Esophagus squamous epithelium (tissue), 5 donors: Measurements from ENCODE around the gene KIF26B. TPM values are rescaled to one million over a fixed set of nuclear protein-coding genes. Genes with fewer than 3 reads are reported as not detected.

ENCODE experiments used
- DNase-seq: peaks from one replicate; lab custom pipeline; 2025; lab: John Stamatoyannopoulos, UW
- H3K27ac ChIP-seq, 4 donors: fragments of 200-600 bp; sonication (generic); one replicate each; pipeline ENCODE4 v1.5.1; 2016 to 2019; ENCODE audit warnings: mild to moderate bottlenecking in 1 of 4
- H3K27me3 ChIP-seq, 4 donors: fragments of 200-600 bp; sonication (generic); 1 replicate in 3 of 4; 2 replicates in 1 of 4; pipeline versions ENCODE4 v1.5.1 to v1.6.0; 2017 to 2021; ENCODE audit warnings: antibody characterized with exemption in 1 of 4
- H3K36me3 ChIP-seq, 3 donors: fragments of 200-600 bp; sonication (generic); one replicate each; pipeline ENCODE4 v1.5.1; 2016 to 2019
- H3K4me1 ChIP-seq, 3 donors: fragments of 200-600 bp; sonication (generic); one replicate each; pipeline ENCODE4 v1.5.1; 2017 to 2019
- H3K4me3 ChIP-seq, 4 donors: fragments of 200-600 bp; sonication (generic); 1 replicate in 3 of 4; 2 replicates in 1 of 4; pipeline ENCODE4 v1.5.1; 2016 to 2019; ENCODE audit warnings: mild to moderate bottlenecking in 2 of 4, moderate library complexity in 1 of 4
- H3K9me3 ChIP-seq, 3 donors: fragments of 200-600 bp; sonication (generic); one replicate each; pipeline ENCODE4 v1.5.1; 2016 to 2019
- POLR2A ChIP-seq, 4 donors: fragments of 450-650 bp; IDR thresholded peaks; one replicate each; pipeline ENCODE4 v1.6.1; 2017; ENCODE audit warnings: antibody characterized with exemption in 4 of 4, mild to moderate bottlenecking in 4 of 4, moderate library complexity in 3 of 4
- WGBS, 2 donors: methylation state at CpG; one replicate each; pipeline ENCODE4 v1.1.5; 2018; 5-methylcytosine and 5-hydroxymethylcytosine counted together
- intact Hi-C: fragments of 100-400 bp; cut with DNase I; formaldehyde crosslinking; loops from one replicate; pipeline ENCODE4 v1.15.0; 2022
- total RNA-seq, 4 donors: library from RNA; depleted of rRNA; stranded (reverse); fragments of >200 nt; gene quantifications; one replicate each; pipeline ENCODE4 v1.1.0, GENCODE V29; 2016
- TF ChIP-seq, protein P1 (sequence below), 6 experiments: fragments of 450-650 bp in 4 of 6; fragments of 200-600 bp in 2 of 6; sonication (generic) in 2 of 6; IDR thresholded peaks; one replicate each; pipeline ENCODE4 v1.5.1; 2016 to 2019; ENCODE audit warnings: antibody characterized with exemption in 6 of 6, mild to moderate bottlenecking in 4 of 6, moderate library complexity in 4 of 6
- donor health status: DM: yes; HTN: yes; CAD: no.

The KIF26B gene
- total RNA-seq, 4 donors from 2014 or later: 0.23 to 2.7 (median 1.0) TPM

DNA sequence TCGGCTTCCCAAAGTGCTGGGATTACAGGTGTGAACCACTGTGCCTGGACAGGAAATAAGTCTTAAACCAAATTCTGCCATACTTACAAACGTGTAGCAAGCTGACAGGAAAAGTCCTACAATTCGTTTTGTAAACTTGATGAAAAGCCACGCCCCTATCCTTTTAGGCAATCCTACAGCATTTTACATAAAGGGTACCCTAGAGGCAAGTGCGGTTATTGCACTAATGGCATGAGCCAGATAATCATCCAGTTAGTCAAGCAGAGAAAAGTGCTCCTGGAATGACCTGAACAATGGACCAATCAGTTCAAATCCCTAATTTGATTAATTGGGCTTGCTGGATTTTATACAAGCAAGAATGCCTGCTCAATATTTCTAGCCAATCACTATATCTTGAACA lies 338.2 kb downstream of the KIF26B start:
- Histone ChIP-seq H3K4me3 (no peak overlapping the region), H3K36me3 (no peaks in the 10 kb centered on the region), H3K4me1 (peaks cover 0 to 15% (median 3%) of the 10 kb centered on the region in 3 donors), H3K27ac (no peak overlapping the region), H3K27me3 (no peaks in the 10 kb centered on the region), H3K9me3 (no peaks in the 10 kb centered on the region)
- intact Hi-C loops: no loop called here
- TF ChIP-seq, protein P1, sequence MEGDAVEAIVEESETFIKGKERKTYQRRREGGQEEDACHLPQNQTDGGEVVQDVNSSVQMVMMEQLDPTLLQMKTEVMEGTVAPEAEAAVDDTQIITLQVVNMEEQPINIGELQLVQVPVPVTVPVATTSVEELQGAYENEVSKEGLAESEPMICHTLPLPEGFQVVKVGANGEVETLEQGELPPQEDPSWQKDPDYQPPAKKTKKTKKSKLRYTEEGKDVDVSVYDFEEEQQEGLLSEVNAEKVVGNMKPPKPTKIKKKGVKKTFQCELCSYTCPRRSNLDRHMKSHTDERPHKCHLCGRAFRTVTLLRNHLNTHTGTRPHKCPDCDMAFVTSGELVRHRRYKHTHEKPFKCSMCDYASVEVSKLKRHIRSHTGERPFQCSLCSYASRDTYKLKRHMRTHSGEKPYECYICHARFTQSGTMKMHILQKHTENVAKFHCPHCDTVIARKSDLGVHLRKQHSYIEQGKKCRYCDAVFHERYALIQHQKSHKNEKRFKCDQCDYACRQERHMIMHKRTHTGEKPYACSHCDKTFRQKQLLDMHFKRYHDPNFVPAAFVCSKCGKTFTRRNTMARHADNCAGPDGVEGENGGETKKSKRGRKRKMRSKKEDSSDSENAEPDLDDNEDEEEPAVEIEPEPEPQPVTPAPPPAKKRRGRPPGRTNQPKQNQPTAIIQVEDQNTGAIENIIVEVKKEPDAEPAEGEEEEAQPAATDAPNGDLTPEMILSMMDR (IDR thresholded peaks at IDR 0.05): peak in 2 of 6 experiments; percentile 10 to 32
- TF ChIP-seq POLR2A (IDR thresholded peaks at IDR 0.05): no peak
- 49 to 69% methylated on average over 5 of the region's 5 CpGs for WGBS, 2 donors
- no peak for DNase-seq

DNA sequence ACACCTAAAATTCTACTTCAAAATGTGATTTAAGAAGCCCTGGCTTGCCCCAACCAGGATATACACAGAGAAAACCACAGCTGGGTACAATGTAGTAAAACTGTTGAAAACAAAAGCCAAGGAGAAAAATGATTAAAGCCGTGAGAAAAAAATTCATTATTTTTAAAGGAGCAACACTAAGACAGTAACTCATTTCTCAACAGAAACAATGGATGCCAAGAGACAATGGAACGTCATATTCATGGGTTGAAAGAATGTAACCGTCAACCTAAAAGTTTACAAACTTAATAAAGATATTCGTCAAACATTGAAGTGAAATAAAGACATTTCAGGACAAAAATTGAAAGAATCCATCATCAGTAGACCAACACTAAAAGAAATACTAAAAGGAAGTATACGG lies 340.9 kb downstream of the KIF26B start:
- Histone ChIP-seq H3K9me3 (no peaks in the 10 kb centered on the region), H3K4me1 (peaks cover 0 to 11% (median 0%) of the 10 kb centered on the region in 3 donors), H3K36me3 (no peaks in the 10 kb centered on the region), H3K4me3 (no peak overlapping the region), H3K27ac (no peak overlapping the region), H3K27me3 (no peaks in the 10 kb centered on the region)
- TF ChIP-seq POLR2A (IDR thresholded peaks at IDR 0.05): no peak
- TF ChIP-seq, protein P1 (IDR thresholded peaks at IDR 0.05): no peak
- intact Hi-C loops: no loop called here
- DNase-seq: no peak
- WGBS, 2 donors: 80 to 81% methylated on average over 5 of the region's 5 CpGs

DNA sequence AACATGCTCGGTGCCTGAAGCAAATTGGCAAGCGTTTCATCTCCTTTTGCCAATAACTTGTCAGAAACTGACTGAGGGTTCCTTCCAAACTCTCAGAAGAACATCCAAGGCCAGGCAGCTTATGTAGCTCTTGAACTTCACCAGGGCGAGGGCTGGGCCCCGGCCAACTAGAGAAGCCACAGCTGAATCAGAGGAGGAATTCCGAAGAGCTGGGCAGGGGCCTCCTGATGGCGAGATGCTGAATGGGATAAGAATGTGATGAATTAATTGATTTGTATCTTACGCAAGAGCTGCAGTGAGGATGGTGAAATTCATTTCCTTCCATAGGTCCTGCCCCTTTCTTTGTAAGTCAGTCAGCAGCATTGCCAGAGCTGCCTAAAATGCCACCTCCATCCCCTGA lies 345.8 kb downstream of the KIF26B start:
- H3K9me3 ChIP-seq: no peaks in the 10 kb centered on the region
- H3K4me1 ChIP-seq: peaks cover 0 to 17% (median 0%) of the 10 kb centered on the region in 3 donors
- TF ChIP-seq POLR2A (IDR thresholded peaks at IDR 0.05): no peak
- TF ChIP-seq, protein P1 (IDR thresholded peaks at IDR 0.05): no peak
- WGBS, 2 donors: 39 to 45% methylated on average over 7 of the region's 7 CpGs
- H3K27ac ChIP-seq: no peak overlapping the region
- intact Hi-C loops: no loop called here
- no peaks in the 10 kb centered on the region for H3K36me3 ChIP-seq
- no peaks in the 10 kb centered on the region for H3K27me3 ChIP-seq
- DNase-seq: no peak
- H3K4me3 ChIP-seq: no peak overlapping the region

DNA sequence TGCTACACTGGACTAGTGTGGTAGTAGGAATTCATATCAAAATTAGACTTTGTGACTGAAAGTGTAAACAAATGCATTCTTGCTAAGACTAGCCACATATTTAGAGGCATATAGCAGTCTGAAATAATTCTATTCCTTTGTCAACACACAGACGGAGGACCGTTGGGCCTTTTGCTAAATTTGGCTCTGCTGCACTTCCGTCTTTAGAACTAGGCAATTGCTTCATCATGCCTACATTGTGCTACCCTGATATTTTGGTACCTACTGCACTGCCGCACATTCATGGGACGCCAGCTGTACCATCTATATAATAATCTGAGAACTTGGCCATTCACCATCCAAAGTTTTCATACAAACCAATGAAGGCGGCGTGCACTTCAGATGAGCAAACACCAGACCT lies 346.8 kb downstream of the KIF26B start:
- no peak overlapping the region for H3K27ac ChIP-seq
- no peak for DNase-seq
- peaks cover 0 to 17% (median 0%) of the 10 kb centered on the region in 3 donors for H3K4me1 ChIP-seq
- H3K36me3 ChIP-seq: no peaks in the 10 kb centered on the region
- no peak overlapping the region for H3K4me3 ChIP-seq
- 76 to 88% methylated on average over 7 of the region's 7 CpGs for WGBS, 2 donors
- H3K27me3 ChIP-seq: no peaks in the 10 kb centered on the region
- no peak for TF ChIP-seq POLR2A (IDR thresholded peaks at IDR 0.05)
- TF ChIP-seq, protein P1 (IDR thresholded peaks at IDR 0.05): no peak
- intact Hi-C loops: no loop called here
- no peaks in the 10 kb centered on the region for H3K9me3 ChIP-seq

DNA sequence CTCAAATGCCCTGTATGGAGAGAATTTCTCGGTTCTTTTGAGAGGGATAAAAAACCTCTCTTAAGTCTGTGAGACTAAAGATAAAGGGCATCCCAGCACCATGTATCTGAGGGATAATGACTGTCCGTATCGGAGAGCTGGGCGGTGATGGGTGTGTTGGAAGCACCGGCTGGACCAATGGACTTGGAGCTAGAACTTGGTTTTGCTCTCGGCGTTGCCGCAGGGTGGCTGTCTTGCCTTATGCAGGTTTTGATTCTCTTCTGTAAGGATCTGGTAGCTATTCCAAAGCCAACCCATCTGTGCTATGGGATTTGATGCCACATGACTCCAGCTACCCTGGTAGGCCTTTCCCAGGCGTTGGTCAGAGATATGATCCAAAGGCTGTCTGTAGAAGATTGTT lies 348.8 kb downstream of the KIF26B start:
- DNase-seq: no peak
- Histone ChIP-seq H3K27me3 (no peaks in the 10 kb centered on the region), H3K36me3 (no peaks in the 10 kb centered on the region), H3K27ac (no peak overlapping the region), H3K4me1 (peaks cover 0 to 17% (median 0%) of the 10 kb centered on the region in 3 donors), H3K9me3 (no peaks in the 10 kb centered on the region), H3K4me3 (no peak overlapping the region)
- intact Hi-C loops: no loop called here
- no peak for TF ChIP-seq POLR2A (IDR thresholded peaks at IDR 0.05)
- TF ChIP-seq, protein P1 (IDR thresholded peaks at IDR 0.05): no peak
- WGBS, 2 donors: 87 to 92% methylated on average over 4 to 9 of the region's 9 CpGs
